Activated CD8-positive, alpha-beta T cell treated with anti-CD3 and anti-CD28 coated beads for 36 hours (primary cell): ENCODE measurements around the gene HSD17B8. TPM values are rescaled to one million over a fixed set of nuclear protein-coding genes. Genes with fewer than 3 reads are reported as not detected.

Experiments
- ATAC-seq: fragments of 200-7000 bp; cut with Tn5 transposase; one replicate; pipeline ENCODE4 v1.10.0; 2021; ENCODE audit warnings: mild to moderate bottlenecking, moderate library complexity
- CTCF ChIA-PET: fragments of 350-600 bp; sonication (Branson Sonifier 250); formaldehyde crosslinking; loops from one replicate; lab custom pipeline; 2021; ENCODE audit warnings: antibody characterized with exemption; lab: Charles Lee
- POLR2A ChIA-PET: fragments of 350-600 bp; sonication (Branson Sonifier 250); formaldehyde crosslinking; loops from one replicate; lab custom pipeline; 2021; ENCODE audit warnings: antibody characterized with exemption; lab: Charles Lee
- DNase-seq: peaks from one replicate; pipeline ENCODE4 v3.0.0-alpha.2; 2020
- H3K27ac Mint-ChIP-seq: one replicate; pipeline ENCODE4 v1.8.0; 2021; ENCODE audit warnings: mild to moderate bottlenecking, mixed read lengths
- H3K27me3 Mint-ChIP-seq: one replicate; pipeline ENCODE4 v1.8.0; 2021; ENCODE audit warnings: mixed read lengths
- H3K36me3 Mint-ChIP-seq: one replicate; pipeline ENCODE4 v1.8.0; 2021; ENCODE audit warnings: low read depth, mixed read lengths
- H3K4me1 Mint-ChIP-seq: one replicate; pipeline ENCODE4 v1.8.0; 2021; ENCODE audit warnings: low read depth, mixed read lengths
- H3K4me3 Mint-ChIP-seq: one replicate; pipeline ENCODE4 v1.8.0; 2021; ENCODE audit warnings: mild to moderate bottlenecking, moderate library complexity, mixed read lengths
- H3K9me3 Mint-ChIP-seq: one replicate; pipeline ENCODE4 v1.8.0; 2021; ENCODE audit warnings: mixed read lengths
- intact Hi-C: fragments of 100-400 bp; cut with micrococcal nuclease; formaldehyde crosslinking; loops from one replicate; pipeline ENCODE4 v1.10.0; 2022
- total RNA-seq, 2 experiments: library from RNA; stranded (reverse); gene quantifications; one replicate each; pipeline ENCODE4 v1.2.3, GENCODE V29; 2021
- TF ChIP-seq, protein P1 (sequence below): fragments of 200-600 bp; IDR thresholded peaks from one replicate; pipeline ENCODE4 v1.8.0; 2022; ENCODE audit warnings: antibody characterized with exemption, mild to moderate bottlenecking

Gene HSD17B8
- total RNA-seq, 2 experiments from 2014 or later, result 40.6 to 42.0 TPM

DNA sequence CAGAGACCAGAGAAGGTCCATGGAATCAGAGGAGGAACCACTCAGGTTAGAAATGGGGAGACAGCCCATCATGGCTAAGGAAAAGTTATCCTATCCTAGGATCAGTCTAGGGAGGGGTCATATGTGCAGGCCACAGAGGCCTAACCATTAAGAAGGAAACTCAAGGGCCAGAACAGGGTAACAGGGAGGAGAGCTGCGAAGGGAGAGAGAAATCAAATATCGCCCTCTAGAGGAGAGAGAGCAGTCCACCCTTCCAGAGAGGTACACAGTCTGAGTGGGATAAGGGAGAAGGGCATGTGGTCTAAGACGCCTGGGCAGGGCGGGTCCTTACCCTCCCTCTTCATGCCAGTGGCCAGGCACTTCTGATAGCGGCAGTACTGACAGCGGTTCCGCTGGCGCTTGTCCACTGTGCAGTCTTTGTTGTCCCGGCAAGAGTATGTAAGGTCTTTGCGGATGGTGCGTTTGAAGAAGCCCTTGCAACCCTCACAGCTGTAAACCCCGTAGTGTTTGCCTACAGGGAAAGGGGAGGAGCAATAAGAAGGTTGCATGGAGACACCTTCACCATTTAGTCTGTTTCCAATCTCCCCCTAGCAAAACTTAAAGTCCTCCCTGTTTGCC is 6.9 kb upstream of the HSD17B8 start:
- H3K4me1 Mint-ChIP-seq, result peaks cover 50% of the 10 kb centered on the region
- intact Hi-C loops, result loop anchor here (5.0 kb wide), 1 partner anchor 35 kb away; no protein-coding TSS in a partner anchor
- no peaks in the 10 kb centered on the region for H3K27me3 Mint-ChIP-seq
- peaks cover 48% of the 10 kb centered on the region for H3K36me3 Mint-ChIP-seq
- ATAC-seq (peak; percentile 42), DNase-seq (peak; percentile 38)
- CTCF ChIA-PET, result interaction anchor here (0.6 to 6.1 kb wide), 27 partner anchors 8 to 369 kb away, joined by 3 to 51 read pairs (median 4); partner anchors contain the start of genes PFDN6, RING1 and WDR46
- peak overlapping the region; percentile 43 for H3K4me3 Mint-ChIP-seq
- TF ChIP-seq, protein P1, sequence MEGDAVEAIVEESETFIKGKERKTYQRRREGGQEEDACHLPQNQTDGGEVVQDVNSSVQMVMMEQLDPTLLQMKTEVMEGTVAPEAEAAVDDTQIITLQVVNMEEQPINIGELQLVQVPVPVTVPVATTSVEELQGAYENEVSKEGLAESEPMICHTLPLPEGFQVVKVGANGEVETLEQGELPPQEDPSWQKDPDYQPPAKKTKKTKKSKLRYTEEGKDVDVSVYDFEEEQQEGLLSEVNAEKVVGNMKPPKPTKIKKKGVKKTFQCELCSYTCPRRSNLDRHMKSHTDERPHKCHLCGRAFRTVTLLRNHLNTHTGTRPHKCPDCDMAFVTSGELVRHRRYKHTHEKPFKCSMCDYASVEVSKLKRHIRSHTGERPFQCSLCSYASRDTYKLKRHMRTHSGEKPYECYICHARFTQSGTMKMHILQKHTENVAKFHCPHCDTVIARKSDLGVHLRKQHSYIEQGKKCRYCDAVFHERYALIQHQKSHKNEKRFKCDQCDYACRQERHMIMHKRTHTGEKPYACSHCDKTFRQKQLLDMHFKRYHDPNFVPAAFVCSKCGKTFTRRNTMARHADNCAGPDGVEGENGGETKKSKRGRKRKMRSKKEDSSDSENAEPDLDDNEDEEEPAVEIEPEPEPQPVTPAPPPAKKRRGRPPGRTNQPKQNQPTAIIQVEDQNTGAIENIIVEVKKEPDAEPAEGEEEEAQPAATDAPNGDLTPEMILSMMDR, result peak; percentile 80
- POLR2A ChIA-PET, result interaction anchor here (0.9 to 2.0 kb wide), 6 partner anchors 10 to 218 kb away, joined by 3 to 11 read pairs (median 4); partner anchors contain the start of genes RING1, RPS18 and VPS52
- H3K27ac Mint-ChIP-seq, result peak overlapping the region; percentile 31
- no peaks in the 10 kb centered on the region for H3K9me3 Mint-ChIP-seq

DNA sequence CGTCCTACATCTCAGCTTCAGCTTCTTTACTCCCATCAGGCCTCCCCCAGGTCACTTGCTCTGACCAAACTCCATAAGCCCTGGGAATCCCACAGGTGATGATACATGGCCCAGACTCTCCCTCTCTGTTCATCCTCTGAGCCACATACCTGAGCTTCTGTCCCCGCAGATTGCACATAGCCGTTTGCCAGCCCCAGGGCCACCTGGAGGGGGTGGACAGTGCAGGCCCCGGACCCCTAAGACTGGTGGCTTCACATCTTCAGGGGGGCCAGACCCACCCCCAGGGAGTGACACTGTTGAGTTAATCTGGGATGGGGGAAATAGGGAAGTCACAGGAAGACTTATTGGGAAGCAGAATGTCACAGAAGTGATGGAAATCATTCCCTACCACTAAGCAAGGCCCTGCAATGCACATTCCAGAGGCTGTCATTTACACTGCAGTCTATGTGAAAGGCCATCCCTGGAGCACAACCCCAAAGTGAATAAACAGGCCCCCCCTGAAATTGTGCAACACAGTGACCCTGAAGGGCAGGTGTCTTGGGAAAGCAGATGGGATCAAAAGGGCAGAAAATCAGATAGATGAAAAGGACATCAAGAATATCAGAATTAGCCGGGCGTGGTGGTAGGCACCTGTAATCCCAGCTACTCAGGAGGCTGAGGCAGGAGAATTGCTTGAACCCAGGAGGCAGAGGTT is 6.1 kb upstream of the HSD17B8 start:
- H3K36me3 Mint-ChIP-seq, result peaks cover 55% of the 10 kb centered on the region
- ATAC-seq (no peak), DNase-seq (no peak)
- intact Hi-C loops, result loop anchor here (5.0 kb wide), 1 partner anchor 36 kb away; no protein-coding TSS in a partner anchor
- H3K27ac Mint-ChIP-seq, result peak overlapping the region; percentile 58
- H3K27me3 Mint-ChIP-seq, result no peaks in the 10 kb centered on the region
- ChIA-PET CTCF (interaction anchor here (0.7 to 6.1 kb wide), 19 partner anchors 9 to 214 kb away, joined by 3 to 51 read pairs (median 4); partner anchors contain the start of genes B3GALT4 and RING1), POLR2A (interaction anchor here (0.5 to 2.0 kb wide), 7 partner anchors 10 to 220 kb away, joined by 3 to 11 read pairs (median 3); partner anchors contain the start of genes RING1, RPS18 and VPS52)
- peak overlapping the region; percentile 98 for H3K4me3 Mint-ChIP-seq
- TF ChIP-seq, protein P1, result no peak
- H3K4me1 Mint-ChIP-seq, result peaks cover 54% of the 10 kb centered on the region
- no peaks in the 10 kb centered on the region for H3K9me3 Mint-ChIP-seq

DNA sequence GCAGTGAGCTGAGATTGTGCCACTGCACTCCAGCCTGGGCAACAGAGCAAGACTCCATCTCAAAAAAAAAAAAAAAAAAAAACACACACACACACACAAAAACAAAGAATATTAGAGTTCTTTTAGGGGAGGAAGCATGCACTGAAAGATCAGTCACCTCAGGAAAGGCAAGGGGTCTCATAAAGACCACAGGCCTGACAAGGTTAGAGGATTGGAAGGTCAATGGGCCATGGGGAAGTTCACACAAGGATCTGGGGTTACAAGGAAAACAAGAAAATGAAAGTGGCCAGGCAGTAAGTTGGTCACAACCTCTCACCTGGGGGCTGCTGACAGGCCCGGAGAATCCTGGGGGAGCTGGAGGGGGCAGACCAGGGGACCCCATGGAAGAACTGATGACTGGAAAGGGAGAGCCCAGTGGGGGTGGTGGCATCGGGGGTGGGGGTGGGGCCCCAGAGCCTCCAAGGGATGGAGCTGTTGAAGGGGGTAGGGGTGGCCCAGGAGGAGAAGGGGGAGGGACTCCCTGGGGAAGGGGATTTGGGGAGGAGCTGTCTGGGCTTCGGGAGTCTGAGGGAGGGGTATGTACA is 5.5 kb upstream of the HSD17B8 start:
- DNase-seq (no peak), ATAC-seq (no peak)
- no peaks in the 10 kb centered on the region for H3K9me3 Mint-ChIP-seq
- peaks cover 62% of the 10 kb centered on the region for H3K36me3 Mint-ChIP-seq
- peak overlapping the region; percentile 98 for H3K4me3 Mint-ChIP-seq
- H3K27me3 Mint-ChIP-seq, result no peaks in the 10 kb centered on the region
- H3K27ac Mint-ChIP-seq, result peak overlapping the region; percentile 90
- ChIA-PET CTCF (interaction anchor here (1.1 to 6.1 kb wide), 4 partner anchors 47 to 78 kb away, joined by 4 to 51 read pairs (median 8); partner anchors contain the start of gene B3GALT4), POLR2A (interaction anchor here (1.0 to 1.1 kb wide), 3 partner anchors 10 to 73 kb away, joined by 4 read pairs; partner anchors contain the start of genes RING1, RPS18 and VPS52)
- intact Hi-C loops, result loop anchor here (5.0 kb wide), 1 partner anchor 37 kb away; no protein-coding TSS in a partner anchor
- peaks cover 54% of the 10 kb centered on the region for H3K4me1 Mint-ChIP-seq
- TF ChIP-seq, protein P1, result no peak

DNA sequence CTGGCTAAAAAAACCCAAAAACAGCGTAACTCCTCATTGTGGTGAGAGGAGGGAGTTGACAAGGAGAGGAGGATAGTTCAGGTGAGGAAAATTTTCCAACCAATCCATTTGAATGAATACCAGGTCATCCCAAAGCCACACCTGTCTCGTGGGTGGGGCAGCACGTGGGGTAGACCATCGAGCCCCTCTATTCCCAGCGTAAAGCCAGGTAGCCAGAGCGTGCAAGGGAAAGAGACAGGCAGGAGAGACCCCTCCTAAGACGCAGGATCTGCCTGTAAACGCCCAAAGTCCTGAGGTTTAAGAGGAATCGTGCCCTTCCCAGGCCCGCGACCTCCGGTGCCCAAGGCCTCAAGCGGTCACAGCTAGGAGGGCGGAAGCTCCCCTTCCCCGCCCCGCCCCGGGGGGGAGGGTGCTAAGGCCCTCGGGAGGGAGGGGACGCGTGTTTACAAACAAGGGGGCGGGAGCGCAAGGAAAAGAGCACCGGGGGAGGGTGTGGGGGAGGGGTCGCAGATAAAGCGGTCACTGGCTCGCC is 4.7 kb upstream of the HSD17B8 start:
- ChIA-PET CTCF (interaction anchor here (1.0 to 6.1 kb wide), 5 partner anchors 47 to 79 kb away, joined by 3 to 51 read pairs (median 6); partner anchors contain the start of gene B3GALT4), POLR2A (interaction anchor here (0.7 to 1.5 kb wide), 8 partner anchors 8 to 76 kb away, joined by 3 to 4 read pairs (median 3); partner anchors contain the start of genes RING1, RPS18 and VPS52)
- H3K36me3 Mint-ChIP-seq, result peaks cover 60% of the 10 kb centered on the region
- no peaks in the 10 kb centered on the region for H3K9me3 Mint-ChIP-seq
- intact Hi-C loops, result loop anchor here (5.0 kb wide), 1 partner anchor 37 kb away; no protein-coding TSS in a partner anchor
- no peaks in the 10 kb centered on the region for H3K27me3 Mint-ChIP-seq
- ATAC-seq (peak; percentile 32), DNase-seq (peak; percentile 83)
- TF ChIP-seq, protein P1, result no peak
- H3K27ac Mint-ChIP-seq, result peak overlapping the region; percentile 90
- peak overlapping the region; percentile 98 for H3K4me3 Mint-ChIP-seq
- peaks cover 56% of the 10 kb centered on the region for H3K4me1 Mint-ChIP-seq
